ENCODE data around the gene CATSPER1.

Gene CATSPER1

DNA sequence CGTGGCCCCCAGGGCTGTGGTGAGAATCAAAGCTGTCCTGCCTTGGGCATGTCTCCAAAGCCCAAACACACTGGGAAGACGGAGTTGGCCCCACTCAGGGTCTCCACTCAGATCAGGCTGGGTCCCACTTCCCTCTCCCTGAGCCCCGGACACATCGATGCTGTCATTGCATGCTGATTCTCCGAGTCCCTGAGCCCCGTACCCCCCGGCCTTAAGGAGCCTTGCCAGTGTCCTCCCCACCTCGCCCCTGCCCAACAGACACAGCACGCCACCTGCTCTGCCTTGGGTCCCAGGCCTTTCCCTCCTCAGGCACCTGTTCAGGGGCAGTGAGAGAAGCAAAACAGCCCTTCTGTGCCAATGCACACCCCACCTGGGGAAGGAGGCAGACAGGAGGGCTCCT, 38.9 kb downstream of the CATSPER1 start:
- TF ChIP-seq CTCF (conservative IDR thresholded peaks at IDR 0.05; ENCODE audit: control insufficient read depth, insufficient read depth, low read depth, low read length) = no peak
- no peak for DNase-seq (ENCODE audit: low read depth)
- no peak overlapping the region for H3K4me3 ChIP-seq (ENCODE audit: control insufficient read depth, low read depth, low read length)

GRCh38 chr11:65983589-65983987, 42.7 kb downstream of the CATSPER1 start:
- DNase-seq (ENCODE audit: low read depth) = no peak
- H3K4me3 ChIP-seq (ENCODE audit: control insufficient read depth, low read depth, low read length) = no peak overlapping the region
- TF ChIP-seq CTCF (conservative IDR thresholded peaks at IDR 0.05; ENCODE audit: control insufficient read depth, insufficient read depth, low read depth, low read length) = no peak

DNA sequence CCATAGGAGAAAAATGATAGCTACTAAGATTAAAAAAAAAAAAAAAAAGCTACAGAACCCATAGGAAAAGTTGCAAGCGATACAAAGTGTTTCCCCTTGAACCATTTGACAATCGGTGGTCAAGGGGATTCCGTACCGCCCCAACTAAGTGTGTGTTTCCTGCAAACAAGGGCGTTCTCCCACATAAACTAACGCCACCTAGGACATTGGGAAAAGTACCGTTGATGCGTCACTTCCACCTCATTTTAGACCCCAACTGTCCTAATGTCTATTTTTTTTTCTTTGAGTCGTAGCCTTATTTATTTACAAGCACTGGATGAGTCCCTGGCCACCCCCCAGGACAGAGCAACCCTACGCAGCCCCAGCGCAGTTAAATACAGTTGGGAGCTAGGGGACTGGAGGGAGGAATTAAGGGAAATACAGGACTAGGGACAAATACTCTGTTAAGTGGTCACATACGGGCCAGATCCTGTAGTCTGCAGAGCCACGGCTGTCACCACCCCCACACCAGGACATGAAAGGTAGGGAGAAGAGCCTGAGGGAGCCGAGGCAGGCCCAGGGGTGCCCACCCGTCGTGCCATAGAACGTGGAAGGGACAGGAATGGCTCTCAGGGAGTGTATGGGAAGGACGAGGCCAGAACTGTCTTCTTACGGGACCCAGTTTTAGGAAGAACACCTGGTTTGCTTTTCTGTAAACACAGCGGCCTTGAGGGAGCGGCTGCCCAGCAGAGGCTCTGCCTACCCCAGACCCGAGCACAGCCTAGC, 43.3 kb downstream of the CATSPER1 start:
- DNase-seq (ENCODE audit: low read depth) = no peak
- TF ChIP-seq CTCF (conservative IDR thresholded peaks at IDR 0.05; ENCODE audit: control insufficient read depth, insufficient read depth, low read depth, low read length) = no peak
- no peak overlapping the region for H3K4me3 ChIP-seq (ENCODE audit: control insufficient read depth, low read depth, low read length)

- TF ChIP-seq CTCF (conservative IDR thresholded peaks at IDR 0.05; ENCODE audit: control insufficient read depth, insufficient read depth, low read depth, low read length) = no peak
- H3K4me3 ChIP-seq (ENCODE audit: control insufficient read depth, low read depth, low read length) = no peak overlapping the region
- DNase-seq (ENCODE audit: low read depth) = no peak
These were observed 44.1 kb downstream of the CATSPER1 start for GRCh38 chr11:65981972-65982823.

DNA sequence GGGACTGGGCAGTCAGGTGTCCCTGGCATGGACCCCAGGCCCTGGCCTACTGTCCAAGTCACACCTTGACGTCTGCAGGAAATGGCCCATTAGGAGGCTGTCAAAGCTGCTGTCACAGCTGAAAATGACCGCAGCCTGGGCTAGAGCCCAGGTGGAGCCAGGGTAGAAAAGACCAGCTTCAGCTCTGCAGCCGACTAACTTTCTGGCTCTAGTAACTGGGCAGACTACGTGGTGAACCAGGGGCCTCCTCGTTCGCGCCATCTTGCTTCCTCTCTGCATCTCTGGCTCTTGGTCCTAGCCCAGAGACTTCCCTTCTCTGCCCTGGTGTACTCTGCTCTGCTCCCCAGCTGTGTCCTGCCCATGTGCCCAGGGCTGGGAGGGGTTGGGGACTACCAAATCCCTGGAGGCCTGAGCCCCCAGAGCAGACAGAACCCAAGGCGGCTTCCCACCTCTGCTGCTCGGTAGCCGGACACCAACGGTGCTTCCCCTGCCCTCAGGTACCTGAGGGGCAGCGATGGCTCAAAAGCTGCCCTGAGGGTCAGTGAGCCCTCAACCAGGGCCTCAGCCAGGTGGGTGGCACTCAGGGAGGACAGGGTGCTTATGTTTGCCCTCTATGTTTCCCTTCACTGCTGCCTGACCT, 45.1 kb downstream of the CATSPER1 start:
- no peak overlapping the region for H3K4me3 ChIP-seq (ENCODE audit: control insufficient read depth, low read depth, low read length)
- no peak for TF ChIP-seq CTCF (conservative IDR thresholded peaks at IDR 0.05; ENCODE audit: control insufficient read depth, insufficient read depth, low read depth, low read length)
- DNase-seq (ENCODE audit: low read depth) = no peak

DNA sequence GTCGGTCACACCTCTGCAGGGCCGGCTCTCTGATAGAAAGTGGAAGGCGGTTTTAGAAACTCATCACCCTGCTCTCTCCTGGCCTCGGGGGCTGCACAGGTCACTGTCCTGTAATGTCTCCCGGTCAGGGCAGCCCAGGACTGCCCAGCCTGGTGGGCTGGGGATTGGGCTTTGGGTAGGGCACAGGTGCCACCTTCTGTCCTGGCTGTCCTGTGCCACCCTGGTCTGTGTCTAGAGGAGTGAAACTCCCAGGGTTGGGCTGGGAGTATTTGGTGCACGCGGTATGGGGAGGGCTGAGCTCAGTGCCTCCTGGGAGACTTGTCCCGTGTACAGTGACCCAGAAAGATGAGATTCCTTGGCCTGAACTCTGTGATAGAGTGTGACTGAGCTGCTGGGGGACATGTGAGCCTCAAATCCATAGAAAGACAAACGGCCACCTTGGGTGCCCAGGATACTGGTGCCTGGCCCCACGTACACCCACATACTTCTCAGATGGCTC, 47.0 kb downstream of the CATSPER1 start:
- no peak overlapping the region for H3K4me3 ChIP-seq (ENCODE audit: control insufficient read depth, low read depth, low read length)
- no peak for DNase-seq (ENCODE audit: low read depth)
- TF ChIP-seq CTCF (conservative IDR thresholded peaks at IDR 0.05; ENCODE audit: control insufficient read depth, insufficient read depth, low read depth, low read length) = no peak

All from fibroblast of mammary gland (primary cell).